HepG2 (cell line): ENCODE results near the gene CNOT6.

Source experiments
- CEBPB ChIP-seq: IDR thresholded peaks from 2 replicates; pipeline ENCODE4 v1.6.1; 2011; ENCODE audit warnings: low read depth, low read length, improper control_type of control experiment, borderline replicate concordance
- DNMT3B ChIP-seq: conservative IDR thresholded peaks from 2 replicates; pipeline ENCODE4 v1.6.1; 2016; ENCODE audit warnings: missing biosample characterization, control low read depth
- EED ChIP-seq: sonication (generic); formaldehyde crosslinking; IDR thresholded peaks from 2 replicates; pipeline ENCODE4 v1.5.0; 2020; ENCODE audit warnings: mild to moderate bottlenecking, missing genetic modification reagents
- JUND ChIP-seq: sonication (generic); formaldehyde crosslinking; IDR thresholded peaks from 2 replicates; pipeline ENCODE4 v1.8.0; 2022; ENCODE audit warnings: mild to moderate bottlenecking, missing genetic modification reagents
- NBN ChIP-seq: fragments of 450-650 bp; conservative IDR thresholded peaks from 2 replicates; pipeline ENCODE4 v1.6.1; 2017
- POLR2A ChIP-seq, 2 experiments: IDR thresholded peaks; 2 replicates each; pipeline ENCODE4 v1.6.1; 2011; ENCODE audit warnings: low read depth in 2 of 2, low read length in 2 of 2, mild to moderate bottlenecking in 1 of 2, moderate library complexity in 1 of 2; ENCODE audit not compliant: insufficient read depth in 1 of 2
- PRPF4 ChIP-seq: fragments of 200-400 bp; formaldehyde crosslinking; IDR thresholded peaks from 2 replicates; pipeline ENCODE4 v1.6.1; 2016; ENCODE audit warnings: low read length, low read depth; ENCODE audit not compliant: poor library complexity, severe bottlenecking
- RELA ChIP-seq: sonication (generic); formaldehyde crosslinking; IDR thresholded peaks from 2 replicates; pipeline ENCODE4 v1.4.0; 2020; ENCODE audit warnings: missing genetic modification reagents
- RFX5 ChIP-seq: IDR thresholded peaks from 2 replicates; pipeline ENCODE4 v1.6.1; 2011; ENCODE audit warnings: low read depth, low read length, improper control_type of control experiment
- ZNF224 ChIP-seq: sonication (generic); formaldehyde crosslinking; IDR thresholded peaks from 2 replicates; pipeline ENCODE4 v1.5.0; 2020; ENCODE audit warnings: mild to moderate bottlenecking, missing genetic modification reagents
- TF ChIP-seq, protein P1 (sequence below): sonication (generic); formaldehyde crosslinking; IDR thresholded peaks from 2 replicates; pipeline ENCODE4 v1.5.0; 2020; ENCODE audit warnings: mild to moderate bottlenecking, missing genetic modification reagents, moderate library complexity
- TF ChIP-seq, protein P2 (sequence below): sonication (generic); formaldehyde crosslinking; IDR thresholded peaks from 2 replicates; pipeline ENCODE4 v1.4.0; 2020; ENCODE audit warnings: missing genetic modification reagents, borderline replicate concordance
- TF ChIP-seq, protein P3 (sequence below), 2 experiments: IDR thresholded peaks; 2 replicates each; pipeline ENCODE4 v1.6.1; 2011 to 2012; ENCODE audit warnings: low read length in 2 of 2, borderline replicate concordance in 1 of 2, low read depth in 1 of 2, mild to moderate bottlenecking in 1 of 2, moderate library complexity in 1 of 2
- TF ChIP-seq, protein P4 (sequence below), 2 experiments: sonication (generic) in 1 of 2; formaldehyde crosslinking in 1 of 2; IDR thresholded peaks; 2 replicates each; pipeline versions ENCODE4 v1.5.1 to v1.6.1; 2011 to 2020; ENCODE audit warnings: borderline replicate concordance in 1 of 2, low read depth in 1 of 2, low read length in 1 of 2, mild to moderate bottlenecking in 1 of 2, missing genetic modification reagents in 1 of 2, moderate library complexity in 1 of 2

DNA sequence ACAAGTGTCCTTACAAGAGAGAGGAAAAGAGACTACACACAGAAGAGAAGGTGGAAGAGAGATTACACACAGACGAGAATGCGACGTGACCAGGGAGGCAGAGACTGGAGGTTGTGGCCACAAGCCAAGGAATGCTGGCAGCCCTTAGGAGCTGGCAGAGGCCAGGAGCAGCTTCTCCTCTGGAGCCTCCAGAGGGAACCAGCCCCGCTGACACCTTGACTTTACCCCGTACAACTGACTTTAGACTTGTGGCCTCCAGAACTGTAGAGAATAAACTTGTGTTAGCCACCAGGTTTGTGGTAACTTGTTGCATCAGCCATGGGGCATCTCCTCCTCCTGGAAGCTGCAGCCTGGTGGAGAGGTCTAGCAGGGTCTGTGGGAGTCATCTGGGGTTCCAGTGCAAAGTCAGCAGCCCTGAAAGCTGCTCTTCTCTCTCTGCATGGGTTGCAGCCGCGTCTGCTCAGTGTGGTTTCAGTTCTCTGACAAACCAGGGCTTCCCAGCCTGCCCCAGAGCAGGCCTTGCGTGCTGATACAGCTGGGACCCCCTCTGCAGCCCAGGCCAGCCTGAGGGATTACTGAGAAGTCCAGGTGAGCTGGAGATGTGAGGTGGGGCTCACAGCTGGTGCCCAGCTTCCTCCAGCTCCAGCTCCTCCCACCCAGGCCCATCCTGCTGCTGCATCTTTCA is 30.8 kb upstream of the CNOT6 start:
- TF ChIP-seq, protein P1, sequence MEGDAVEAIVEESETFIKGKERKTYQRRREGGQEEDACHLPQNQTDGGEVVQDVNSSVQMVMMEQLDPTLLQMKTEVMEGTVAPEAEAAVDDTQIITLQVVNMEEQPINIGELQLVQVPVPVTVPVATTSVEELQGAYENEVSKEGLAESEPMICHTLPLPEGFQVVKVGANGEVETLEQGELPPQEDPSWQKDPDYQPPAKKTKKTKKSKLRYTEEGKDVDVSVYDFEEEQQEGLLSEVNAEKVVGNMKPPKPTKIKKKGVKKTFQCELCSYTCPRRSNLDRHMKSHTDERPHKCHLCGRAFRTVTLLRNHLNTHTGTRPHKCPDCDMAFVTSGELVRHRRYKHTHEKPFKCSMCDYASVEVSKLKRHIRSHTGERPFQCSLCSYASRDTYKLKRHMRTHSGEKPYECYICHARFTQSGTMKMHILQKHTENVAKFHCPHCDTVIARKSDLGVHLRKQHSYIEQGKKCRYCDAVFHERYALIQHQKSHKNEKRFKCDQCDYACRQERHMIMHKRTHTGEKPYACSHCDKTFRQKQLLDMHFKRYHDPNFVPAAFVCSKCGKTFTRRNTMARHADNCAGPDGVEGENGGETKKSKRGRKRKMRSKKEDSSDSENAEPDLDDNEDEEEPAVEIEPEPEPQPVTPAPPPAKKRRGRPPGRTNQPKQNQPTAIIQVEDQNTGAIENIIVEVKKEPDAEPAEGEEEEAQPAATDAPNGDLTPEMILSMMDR (CRISPR knock-in tag): no peak
- no peak for TF ChIP-seq RELA (CRISPR knock-in tag)
- TF ChIP-seq ZNF224 (CRISPR knock-in tag): no peak
- no peak for TF ChIP-seq NBN
- no peak for TF ChIP-seq DNMT3B (CRISPR knock-in tag)
- TF ChIP-seq JUND (CRISPR knock-in tag): no peak
- TF ChIP-seq EED (CRISPR knock-in tag): no peak
- TF ChIP-seq, protein P2, sequence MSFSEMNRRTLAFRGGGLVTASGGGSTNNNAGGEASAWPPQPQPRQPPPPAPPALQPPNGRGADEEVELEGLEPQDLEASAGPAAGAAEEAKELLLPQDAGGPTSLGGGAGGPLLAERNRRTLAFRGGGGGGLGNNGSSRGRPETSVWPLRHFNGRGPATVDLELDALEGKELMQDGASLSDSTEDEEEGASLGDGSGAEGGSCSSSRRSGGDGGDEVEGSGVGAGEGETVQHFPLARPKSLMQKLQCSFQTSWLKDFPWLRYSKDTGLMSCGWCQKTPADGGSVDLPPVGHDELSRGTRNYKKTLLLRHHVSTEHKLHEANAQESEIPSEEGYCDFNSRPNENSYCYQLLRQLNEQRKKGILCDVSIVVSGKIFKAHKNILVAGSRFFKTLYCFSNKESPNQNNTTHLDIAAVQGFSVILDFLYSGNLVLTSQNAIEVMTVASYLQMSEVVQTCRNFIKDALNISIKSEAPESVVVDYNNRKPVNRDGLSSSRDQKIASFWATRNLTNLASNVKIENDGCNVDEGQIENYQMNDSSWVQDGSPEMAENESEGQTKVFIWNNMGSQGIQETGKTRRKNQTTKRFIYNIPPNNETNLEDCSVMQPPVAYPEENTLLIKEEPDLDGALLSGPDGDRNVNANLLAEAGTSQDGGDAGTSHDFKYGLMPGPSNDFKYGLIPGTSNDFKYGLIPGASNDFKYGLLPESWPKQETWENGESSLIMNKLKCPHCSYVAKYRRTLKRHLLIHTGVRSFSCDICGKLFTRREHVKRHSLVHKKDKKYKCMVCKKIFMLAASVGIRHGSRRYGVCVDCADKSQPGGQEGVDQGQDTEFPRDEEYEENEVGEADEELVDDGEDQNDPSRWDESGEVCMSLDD (CRISPR knock-in tag): no peak
- no peak for TF ChIP-seq RFX5
- TF ChIP-seq, protein P3, sequence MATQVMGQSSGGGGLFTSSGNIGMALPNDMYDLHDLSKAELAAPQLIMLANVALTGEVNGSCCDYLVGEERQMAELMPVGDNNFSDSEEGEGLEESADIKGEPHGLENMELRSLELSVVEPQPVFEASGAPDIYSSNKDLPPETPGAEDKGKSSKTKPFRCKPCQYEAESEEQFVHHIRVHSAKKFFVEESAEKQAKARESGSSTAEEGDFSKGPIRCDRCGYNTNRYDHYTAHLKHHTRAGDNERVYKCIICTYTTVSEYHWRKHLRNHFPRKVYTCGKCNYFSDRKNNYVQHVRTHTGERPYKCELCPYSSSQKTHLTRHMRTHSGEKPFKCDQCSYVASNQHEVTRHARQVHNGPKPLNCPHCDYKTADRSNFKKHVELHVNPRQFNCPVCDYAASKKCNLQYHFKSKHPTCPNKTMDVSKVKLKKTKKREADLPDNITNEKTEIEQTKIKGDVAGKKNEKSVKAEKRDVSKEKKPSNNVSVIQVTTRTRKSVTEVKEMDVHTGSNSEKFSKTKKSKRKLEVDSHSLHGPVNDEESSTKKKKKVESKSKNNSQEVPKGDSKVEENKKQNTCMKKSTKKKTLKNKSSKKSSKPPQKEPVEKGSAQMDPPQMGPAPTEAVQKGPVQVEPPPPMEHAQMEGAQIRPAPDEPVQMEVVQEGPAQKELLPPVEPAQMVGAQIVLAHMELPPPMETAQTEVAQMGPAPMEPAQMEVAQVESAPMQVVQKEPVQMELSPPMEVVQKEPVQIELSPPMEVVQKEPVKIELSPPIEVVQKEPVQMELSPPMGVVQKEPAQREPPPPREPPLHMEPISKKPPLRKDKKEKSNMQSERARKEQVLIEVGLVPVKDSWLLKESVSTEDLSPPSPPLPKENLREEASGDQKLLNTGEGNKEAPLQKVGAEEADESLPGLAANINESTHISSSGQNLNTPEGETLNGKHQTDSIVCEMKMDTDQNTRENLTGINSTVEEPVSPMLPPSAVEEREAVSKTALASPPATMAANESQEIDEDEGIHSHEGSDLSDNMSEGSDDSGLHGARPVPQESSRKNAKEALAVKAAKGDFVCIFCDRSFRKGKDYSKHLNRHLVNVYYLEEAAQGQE (IDR thresholded peaks at IDR 0.05; ENCODE audit: borderline replicate concordance in 1 of 2, low read depth in 1 of 2, low read length in 2 of 2): no peak
- TF ChIP-seq, protein P4, sequence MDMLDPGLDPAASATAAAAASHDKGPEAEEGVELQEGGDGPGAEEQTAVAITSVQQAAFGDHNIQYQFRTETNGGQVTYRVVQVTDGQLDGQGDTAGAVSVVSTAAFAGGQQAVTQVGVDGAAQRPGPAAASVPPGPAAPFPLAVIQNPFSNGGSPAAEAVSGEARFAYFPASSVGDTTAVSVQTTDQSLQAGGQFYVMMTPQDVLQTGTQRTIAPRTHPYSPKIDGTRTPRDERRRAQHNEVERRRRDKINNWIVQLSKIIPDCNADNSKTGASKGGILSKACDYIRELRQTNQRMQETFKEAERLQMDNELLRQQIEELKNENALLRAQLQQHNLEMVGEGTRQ (IDR thresholded peaks at IDR 0.05; ENCODE audit: low read depth, low read length): no peak
- TF ChIP-seq, protein P4 (CRISPR knock-in tag; IDR thresholded peaks at IDR 0.05; ENCODE audit: borderline replicate concordance): no peak
- TF ChIP-seq CEBPB: no peak
- no peak for TF ChIP-seq POLR2A (IDR thresholded peaks at IDR 0.05; ENCODE audit: insufficient read depth in 1 of 2, low read depth in 2 of 2, low read length in 2 of 2)
- TF ChIP-seq PRPF4: no peak
